ENCODE results near the gene RELN. TPM values are rescaled to one million over a fixed set of nuclear protein-coding genes. Genes with fewer than 3 reads are reported as not detected.

The RELN gene
- total and polyA plus RNA-seq, 2 of the 13 experiments (the other 11 are each of a cell fraction or from before 2014, with no cell fraction given): 315 to 332 TPM

GRCh38 chr7:103660455-103661371 lies 328.7 kb downstream of the RELN start (continued):
- TF ChIP-seq TAF15 (IDR thresholded peaks at IDR 0.05; ENCODE audit: low read depth, low read length, poor library complexity, severe bottlenecking) (no peak), CBX5 (CRISPR knock-in tag; IDR thresholded peaks at IDR 0.05; ENCODE audit: borderline replicate concordance) (no peak), RCOR2 (CRISPR knock-in tag; IDR thresholded peaks at IDR 0.05) (peak; percentile 95), ZNF275 (CRISPR knock-in tag; IDR thresholded peaks at IDR 0.05; ENCODE audit: borderline replicate concordance) (no peak), KLF16 (CRISPR knock-in tag; IDR thresholded peaks at IDR 0.05) (peak in 1 of 2 experiments; percentile 95; a peak in 2 of 4 replicates), DRAP1 (CRISPR knock-in tag; IDR thresholded peaks at IDR 0.05) (peak; percentile 64; the same call in 1 of the 2 replicates), ZNF318 (CRISPR knock-in tag; IDR thresholded peaks at IDR 0.05) (no peak), TSC22D2 (CRISPR knock-in tag; IDR thresholded peaks at IDR 0.05; ENCODE audit: borderline replicate concordance) (peak; percentile 44; the same call in 1 of the 2 replicates), ELK4 (CRISPR knock-in tag; IDR thresholded peaks at IDR 0.05; ENCODE audit: borderline replicate concordance) (no peak), SP5 (CRISPR knock-in tag; IDR thresholded peaks at IDR 0.05; ENCODE audit: borderline replicate concordance, low read depth) (peak; percentile 65), ELF1 (CRISPR knock-in tag; IDR thresholded peaks at IDR 0.05) (peak; percentile 83), PAXIP1 (CRISPR knock-in tag; conservative IDR thresholded peaks at IDR 0.05) (peak; percentile 99)
